Calu3 (cell line): ENCODE measurements around the gene TMEM116. TPM values are rescaled to one million over a fixed set of nuclear protein-coding genes. Genes with fewer than 3 reads are reported as not detected.

Experiments
- BruUV-seq: library from RNA; stranded (reverse); fragments of 400-500 nt; replicated peaks from 2 replicates; lab custom pipeline; 2021; lab: Mats Ljungman, UMichigan
- CTCF ChIA-PET: fragments of 300-600 bp; sonication (Branson Sonifier 250); formaldehyde crosslinking; loops from one replicate; lab custom pipeline; 2022; ENCODE audit warnings: antibody characterized with exemption; lab: Charles Lee
- DNase-seq: peaks from one replicate; pipeline ENCODE4 v3.0.0; 2022
- H3K27ac Mint-ChIP-seq: one replicate; pipeline ENCODE4 v1.8.0; 2022; ENCODE audit warnings: mixed read lengths; ENCODE audit not compliant: unreplicated experiment
- H3K27me3 Mint-ChIP-seq: one replicate; pipeline ENCODE4 v1.8.0; 2022; ENCODE audit warnings: mixed read lengths; ENCODE audit not compliant: unreplicated experiment
- H3K36me3 Mint-ChIP-seq: one replicate; pipeline ENCODE4 v1.8.0; 2022; ENCODE audit warnings: mild to moderate bottlenecking, moderate library complexity, mixed read lengths; ENCODE audit not compliant: insufficient read depth, unreplicated experiment
- H3K4me1 Mint-ChIP-seq: one replicate; pipeline ENCODE4 v1.8.0; 2022; ENCODE audit warnings: mild to moderate bottlenecking, low read depth, mixed read lengths; ENCODE audit not compliant: unreplicated experiment
- H3K4me3 Mint-ChIP-seq: one replicate; pipeline ENCODE4 v1.8.0; 2022; ENCODE audit warnings: mild to moderate bottlenecking, low read depth, moderate library complexity, mixed read lengths; ENCODE audit not compliant: unreplicated experiment
- H3K9me3 Mint-ChIP-seq: one replicate; pipeline ENCODE4 v1.8.0; 2022; ENCODE audit warnings: low read depth, mixed read lengths; ENCODE audit not compliant: unreplicated experiment
- CTCF ChIP-seq: fragments of 200-600 bp; IDR thresholded peaks from one replicate; pipeline ENCODE4 v1.8.0; 2022; ENCODE audit warnings: antibody characterized with exemption; ENCODE audit not compliant: unreplicated experiment
- intact Hi-C: fragments of 100-400 bp; cut with micrococcal nuclease; formaldehyde crosslinking; loops from one replicate; pipeline ENCODE4 v1.10.0; 2022; ENCODE audit not compliant: unreplicated experiment
- total RNA-seq: library from RNA; stranded (reverse); gene quantifications from 2 replicates; pipeline ENCODE4 v1.2.3, GENCODE V29; 2022

TMEM116 gene
- total RNA-seq, 1 experiment from 2014 or later: 13.0 TPM

- Mint-ChIP-seq H3K9me3 (peaks cover 16% of the 10 kb centered on the region), H3K27me3 (no peaks in the 10 kb centered on the region), H3K36me3 (peaks cover 17% of the 10 kb centered on the region), H3K4me3 (no peak overlapping the region), H3K4me1 (no peaks in the 10 kb centered on the region), H3K27ac (no peak overlapping the region)
- no peak for DNase-seq
- no TSS peak for BruUV-seq
- no peak for TF ChIP-seq CTCF
- CTCF ChIA-PET: interaction anchor here (0.6 kb wide), 1 partner anchor 476 kb away, joined by 4 read pairs; no protein-coding TSS in a partner anchor
- intact Hi-C loops: no loop called here
Observed at GRCh38 chr12:111907740-111908139, 105.2 kb downstream of the TMEM116 start.

- BruUV-seq: no TSS peak
- H3K4me1 Mint-ChIP-seq: no peaks in the 10 kb centered on the region
- no peak overlapping the region for H3K27ac Mint-ChIP-seq
- DNase-seq: no peak
- intact Hi-C loops: no loop called here
- TF ChIP-seq CTCF: no peak
- no peaks in the 10 kb centered on the region for H3K27me3 Mint-ChIP-seq
- no peak overlapping the region for H3K4me3 Mint-ChIP-seq
- peaks cover 15% of the 10 kb centered on the region for H3K9me3 Mint-ChIP-seq
- CTCF ChIA-PET: no interaction called here
- peaks cover 25% of the 10 kb centered on the region for H3K36me3 Mint-ChIP-seq
Observed at GRCh38 chr12:111905502-111905901, 107.5 kb downstream of the TMEM116 start.

GRCh38 chr12:111904446-111904975, 108.5 kb downstream of the TMEM116 start:
- peaks cover 13% of the 10 kb centered on the region for H3K9me3 Mint-ChIP-seq
- H3K36me3 Mint-ChIP-seq: peaks cover 25% of the 10 kb centered on the region
- BruUV-seq: no TSS peak
- no peak for DNase-seq
- CTCF ChIA-PET: no interaction called here
- no peaks in the 10 kb centered on the region for H3K27me3 Mint-ChIP-seq
- intact Hi-C loops: no loop called here
- no peak for TF ChIP-seq CTCF
- no peaks in the 10 kb centered on the region for H3K4me1 Mint-ChIP-seq
- H3K4me3 Mint-ChIP-seq: no peak overlapping the region
- no peak overlapping the region for H3K27ac Mint-ChIP-seq

- no peak for DNase-seq
- Mint-ChIP-seq H3K36me3 (peaks cover 25% of the 10 kb centered on the region), H3K9me3 (peaks cover 1% of the 10 kb centered on the region), H3K27me3 (no peaks in the 10 kb centered on the region), H3K27ac (no peak overlapping the region), H3K4me1 (no peaks in the 10 kb centered on the region), H3K4me3 (no peak overlapping the region)
- intact Hi-C loops: no loop called here
- CTCF ChIA-PET: no interaction called here
- TF ChIP-seq CTCF: no peak
- BruUV-seq: no TSS peak
Observed at GRCh38 chr12:111901182-111901581, 111.8 kb downstream of the TMEM116 start.
